Uterus (tissue), 4 donors: ENCODE results near the gene GGTA1. TPM values are rescaled to one million over a fixed set of nuclear protein-coding genes. Genes with fewer than 3 reads are reported as not detected.

Source experiments
- DNase-seq, 2 donors: peaks; one replicate each; pipeline ENCODE4 v3.0.0-alpha.2; 2019 to 2020
- H3K27ac ChIP-seq, 2 donors: fragments of 200-600 bp; sonication (generic); 1 replicate in 1 of 2; 2 replicates in 1 of 2; pipeline ENCODE4 v1.5.1; 2016 to 2018
- H3K27me3 ChIP-seq, 2 donors: fragments of 200-600 bp; sonication (generic); one replicate each; pipeline ENCODE4 v1.5.1; 2018 to 2019; ENCODE audit warnings: control low read depth in 1 of 2
- H3K36me3 ChIP-seq, 2 donors: fragments of 200-600 bp; sonication (generic); one replicate each; pipeline ENCODE4 v1.5.1; 2019; ENCODE audit warnings: control low read depth in 1 of 2
- H3K4me1 ChIP-seq, 2 donors: fragments of 200-600 bp; sonication (generic); one replicate each; pipeline ENCODE4 v1.5.1; 2018 to 2019; ENCODE audit warnings: control low read depth in 1 of 2
- H3K4me3 ChIP-seq, 2 donors: fragments of 200-600 bp; sonication (generic); 1 replicate in 1 of 2; 2 replicates in 1 of 2; pipeline ENCODE4 v1.5.1; 2018 to 2019; ENCODE audit warnings: mild to moderate bottlenecking in 1 of 2
- H3K9me3 ChIP-seq, 2 donors: fragments of 200-600 bp; sonication (generic); one replicate each; pipeline ENCODE4 v1.5.1; 2019; ENCODE audit warnings: control low read depth in 1 of 2
- CTCF ChIP-seq, 4 experiments: fragments of 200-600 bp in 2 of 4; fragments of 450-650 bp in 2 of 4; sonication (generic) in 2 of 4; IDR thresholded peaks; one replicate each; pipeline ENCODE4 v1.5.1; 2016 to 2019; ENCODE audit warnings: antibody characterized with exemption in 4 of 4, mild to moderate bottlenecking in 2 of 4, moderate library complexity in 1 of 4
- POLR2A ChIP-seq, 2 donors: fragments of 450-650 bp; IDR thresholded peaks; one replicate each; pipeline ENCODE4 v1.6.1; 2016; ENCODE audit warnings: antibody characterized with exemption in 2 of 2, mild to moderate bottlenecking in 1 of 2, moderate library complexity in 1 of 2
- intact Hi-C: fragments of 100-400 bp; cut with DNase I; formaldehyde crosslinking; loops from one replicate; pipeline ENCODE4 v1.15.1; 2023; ENCODE audit warnings: low total_unique reads
- total RNA-seq, 4 donors: library from RNA; depleted of rRNA in 3 of 4; stranded (reverse); fragments of >200 nt in 3 of 4; gene quantifications; one replicate each; pipeline versions ENCODE4 v1.1.0 to v1.2.4, GENCODE V29; 2014 to 2023
- donor health status: DM: yes; HTN: yes; CAD: no.

Gene GGTA1
- total RNA-seq, 4 donors from 2014 or later, result 0.77 to 16.3 (median 6.0) TPM

- Histone ChIP-seq H3K27ac (peak overlapping the region in 1 of 2 donors; percentile 46), H3K27me3 (no peaks in the 10 kb centered on the region), H3K36me3 (no peaks in the 10 kb centered on the region), H3K4me1 (no peaks in the 10 kb centered on the region), H3K9me3 (no peaks in the 10 kb centered on the region), H3K4me3 (no peak overlapping the region)
- intact Hi-C loops, result no loop called here
- DNase-seq, result no peak
- TF ChIP-seq POLR2A (IDR thresholded peaks at IDR 0.05), result no peak
- no peak for TF ChIP-seq CTCF (IDR thresholded peaks at IDR 0.05)
Measured at GRCh38 chr9:121510766-121511550, 11.3 kb upstream of the GGTA1 start.

- Histone ChIP-seq H3K36me3 (no peaks in the 10 kb centered on the region), H3K27ac (no peak overlapping the region)
Measured at GRCh38 chr9:121509180-121509579, 9.5 kb upstream of the GGTA1 start.

GRCh38 chr9:121508415-121508814 lies 8.8 kb upstream of the GGTA1 start:
- Histone ChIP-seq H3K4me3 (no peak overlapping the region), H3K36me3 (no peaks in the 10 kb centered on the region), H3K9me3 (no peaks in the 10 kb centered on the region), H3K4me1 (no peaks in the 10 kb centered on the region), H3K27ac (no peak overlapping the region), H3K27me3 (no peaks in the 10 kb centered on the region)
- DNase-seq, result no peak
- intact Hi-C loops, result no loop called here
- no peak for TF ChIP-seq POLR2A (IDR thresholded peaks at IDR 0.05)
- no peak for TF ChIP-seq CTCF (IDR thresholded peaks at IDR 0.05)

More at GRCh38 chr9:121509180-121509579, 9.5 kb upstream of the GGTA1 start:
- DNase-seq, result no peak
- Histone ChIP-seq H3K9me3 (no peaks in the 10 kb centered on the region), H3K27me3 (no peaks in the 10 kb centered on the region), H3K4me3 (no peak overlapping the region), H3K4me1 (no peaks in the 10 kb centered on the region)
- intact Hi-C loops, result no loop called here
- TF ChIP-seq CTCF (IDR thresholded peaks at IDR 0.05) (no peak), POLR2A (IDR thresholded peaks at IDR 0.05) (no peak)

GRCh38 chr9:121505903-121506735 lies 6.5 kb upstream of the GGTA1 start:
- Histone ChIP-seq H3K4me3 (no peak overlapping the region), H3K36me3 (no peaks in the 10 kb centered on the region), H3K9me3 (no peaks in the 10 kb centered on the region), H3K27me3 (no peaks in the 10 kb centered on the region), H3K4me1 (no peaks in the 10 kb centered on the region), H3K27ac (no peak overlapping the region)
- no peak for DNase-seq
- intact Hi-C loops, result no loop called here
- TF ChIP-seq CTCF (IDR thresholded peaks at IDR 0.05) (no peak), POLR2A (IDR thresholded peaks at IDR 0.05) (no peak)

GRCh38 chr9:121503444-121503843 lies 3.8 kb upstream of the GGTA1 start:
- TF ChIP-seq POLR2A (IDR thresholded peaks at IDR 0.05) (no peak), CTCF (IDR thresholded peaks at IDR 0.05) (no peak)
- H3K36me3 ChIP-seq, result no peaks in the 10 kb centered on the region
- H3K4me1 ChIP-seq, result peaks cover 0 to 6% of the 10 kb centered on the region in 2 donors
- no peak overlapping the region for H3K4me3 ChIP-seq
- no peak for DNase-seq
- H3K27ac ChIP-seq, result no peak overlapping the region
- intact Hi-C loops, result no loop called here
- H3K9me3 ChIP-seq, result no peaks in the 10 kb centered on the region
- H3K27me3 ChIP-seq, result no peaks in the 10 kb centered on the region
